ENCODE measurements around the gene INMT.

- TF ChIP-seq CTCF (IDR thresholded peaks at IDR 0.05; ENCODE audit: low read depth, low read length, poor library complexity, severe bottlenecking) (no peak), EZH2phosphoT487 (IDR thresholded peaks at IDR 0.05; ENCODE audit: borderline replicate concordance, low read length) (no peak)
These were observed 43.4 kb downstream of the INMT start for GRCh38 chr7:30795161-30795948.

Measured in DOHH2 (cell line).